ENCODE measurements around the gene SRP9. TPM values are rescaled to one million over a fixed set of nuclear protein-coding genes. Genes with fewer than 3 reads are reported as not detected.

The SRP9 gene
- total and polyA plus RNA-seq, 10 of the 15 experiments (the other 5 are each of a cell fraction or from before 2014, with no cell fraction given), result 248 to 1,200 (median 514) TPM

DNA sequence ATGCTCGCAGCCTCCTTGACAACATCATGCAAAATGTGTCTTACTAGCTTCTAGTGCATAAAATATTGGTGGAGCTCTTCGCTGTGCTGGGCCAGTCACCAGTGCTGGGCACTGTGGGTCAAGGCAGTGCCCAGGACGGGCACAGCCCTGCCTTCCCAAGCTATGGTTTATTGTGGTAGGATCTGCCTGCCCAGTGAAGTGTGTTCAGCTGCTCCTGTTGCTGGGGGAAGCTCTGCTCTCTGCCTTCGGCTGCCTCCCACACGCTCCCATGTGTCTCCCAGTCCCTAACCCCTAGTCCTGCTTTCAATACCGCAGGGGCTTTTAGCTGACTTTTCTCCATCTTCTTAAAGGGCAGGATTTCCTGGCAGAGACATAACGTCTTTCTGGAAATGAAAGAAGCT lies 48.0 kb downstream of the SRP9 start:
- FAIRE-seq, result no peak
- H3K27me3 ChIP-seq (replicated peaks in 1 of 2; ENCODE audit: control insufficient read depth in 2 of 2, insufficient read depth in 2 of 2, low read length in 1 of 2), result no peaks in the 10 kb centered on the region
- DNase-seq (ENCODE audit: low read depth, low spot score), result no peak
- intact Hi-C loops (cut with micrococcal nuclease; ENCODE audit: unreplicated experiment) (no loop called here), in situ Hi-C loops (cut with MboI) (no loop called here)
- no peak overlapping the region for H3K27ac ChIP-seq (ENCODE audit: control insufficient read depth, insufficient read depth)
- no peak overlapping the region for H3K4me3 ChIP-seq
- no peak overlapping the region for H3K9ac ChIP-seq (ENCODE audit: control insufficient read depth, insufficient read depth, low read length)
- no peaks in the 10 kb centered on the region for H3K9me3 ChIP-seq (replicated peaks; ENCODE audit: control insufficient read depth, insufficient read depth, low read length)
- H3K4me2 ChIP-seq (ENCODE audit: control insufficient read depth, insufficient read depth), result no peak overlapping the region
- 32% methylated on average over 7 of the region's 7 CpGs for WGBS (ENCODE audit: insufficient coverage, insufficient replicate concordance, low lambda C conversion rate, missing lambda C conversion rate)
- H2AFZ ChIP-seq (ENCODE audit: control insufficient read depth, low read depth, low read length), result no peak overlapping the region
- H3K79me2 ChIP-seq (ENCODE audit: control insufficient read depth, insufficient read depth, low read length), result no peaks in the 10 kb centered on the region
- SMC1A ChIA-PET (ENCODE audit: uncharacterized antibody, unreplicated experiment), result no interaction called here
- no peak for ATAC-seq
- CTCF ChIA-PET, result interaction anchor here (0.7 kb wide), 1 partner anchor 83 kb away, joined by 3 read pairs; no protein-coding TSS in a partner anchor
- no peaks in the 10 kb centered on the region for H3K4me1 ChIP-seq (ENCODE audit: control insufficient read depth, insufficient read depth, low read length)
- RAD21 ChIA-PET (ENCODE audit: unreplicated experiment), result interaction anchor here (0.7 kb wide), 1 partner anchor 350 kb away, joined by 3 read pairs; no protein-coding TSS in a partner anchor
- no peaks in the 10 kb centered on the region for H3K36me3 ChIP-seq (ENCODE audit: control insufficient read depth in 2 of 2, insufficient read depth in 2 of 2, low read length in 1 of 2)
- H4K20me1 ChIP-seq (ENCODE audit: control insufficient read depth, insufficient read depth), result no peaks in the 10 kb centered on the region
- POLR2A ChIA-PET, result no interaction called here
- TF ChIP-seq SIN3A (IDR thresholded peaks at IDR 0.05; ENCODE audit: low read depth, low read length) (no peak), MYB (IDR thresholded peaks at IDR 0.05; ENCODE audit: borderline replicate concordance, low read depth, low read length) (no peak), SREBF1 (IDR thresholded peaks at IDR 0.05; ENCODE audit: low read length) (no peak), PML (IDR thresholded peaks at IDR 0.05; ENCODE audit: low read length) (no peak), NFYA (IDR thresholded peaks at IDR 0.05; ENCODE audit: borderline replicate concordance, low read depth, low read length) (no peak), NFYB (IDR thresholded peaks at IDR 0.05; ENCODE audit: insufficient read depth, low read depth, low read length) (no peak), CHD4 (IDR thresholded peaks at IDR 0.05) (no peak)
- TF ChIP-seq, protein P1, sequence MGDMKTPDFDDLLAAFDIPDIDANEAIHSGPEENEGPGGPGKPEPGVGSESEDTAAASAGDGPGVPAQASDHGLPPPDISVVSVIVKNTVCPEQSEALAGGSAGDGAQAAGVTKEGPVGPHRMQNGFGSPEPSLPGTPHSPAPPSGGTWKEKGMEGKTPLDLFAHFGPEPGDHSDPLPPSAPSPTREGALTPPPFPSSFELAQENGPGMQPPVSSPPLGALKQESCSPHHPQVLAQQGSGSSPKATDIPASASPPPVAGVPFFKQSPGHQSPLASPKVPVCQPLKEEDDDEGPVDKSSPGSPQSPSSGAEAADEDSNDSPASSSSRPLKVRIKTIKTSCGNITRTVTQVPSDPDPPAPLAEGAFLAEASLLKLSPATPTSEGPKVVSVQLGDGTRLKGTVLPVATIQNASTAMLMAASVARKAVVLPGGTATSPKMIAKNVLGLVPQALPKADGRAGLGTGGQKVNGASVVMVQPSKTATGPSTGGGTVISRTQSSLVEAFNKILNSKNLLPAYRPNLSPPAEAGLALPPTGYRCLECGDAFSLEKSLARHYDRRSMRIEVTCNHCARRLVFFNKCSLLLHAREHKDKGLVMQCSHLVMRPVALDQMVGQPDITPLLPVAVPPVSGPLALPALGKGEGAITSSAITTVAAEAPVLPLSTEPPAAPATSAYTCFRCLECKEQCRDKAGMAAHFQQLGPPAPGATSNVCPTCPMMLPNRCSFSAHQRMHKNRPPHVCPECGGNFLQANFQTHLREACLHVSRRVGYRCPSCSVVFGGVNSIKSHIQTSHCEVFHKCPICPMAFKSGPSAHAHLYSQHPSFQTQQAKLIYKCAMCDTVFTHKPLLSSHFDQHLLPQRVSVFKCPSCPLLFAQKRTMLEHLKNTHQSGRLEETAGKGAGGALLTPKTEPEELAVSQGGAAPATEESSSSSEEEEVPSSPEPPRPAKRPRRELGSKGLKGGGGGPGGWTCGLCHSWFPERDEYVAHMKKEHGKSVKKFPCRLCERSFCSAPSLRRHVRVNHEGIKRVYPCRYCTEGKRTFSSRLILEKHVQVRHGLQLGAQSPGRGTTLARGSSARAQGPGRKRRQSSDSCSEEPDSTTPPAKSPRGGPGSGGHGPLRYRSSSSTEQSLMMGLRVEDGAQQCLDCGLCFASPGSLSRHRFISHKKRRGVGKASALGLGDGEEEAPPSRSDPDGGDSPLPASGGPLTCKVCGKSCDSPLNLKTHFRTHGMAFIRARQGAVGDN (IDR thresholded peaks at IDR 0.05), result no peak
- TF ChIP-seq, protein P2, sequence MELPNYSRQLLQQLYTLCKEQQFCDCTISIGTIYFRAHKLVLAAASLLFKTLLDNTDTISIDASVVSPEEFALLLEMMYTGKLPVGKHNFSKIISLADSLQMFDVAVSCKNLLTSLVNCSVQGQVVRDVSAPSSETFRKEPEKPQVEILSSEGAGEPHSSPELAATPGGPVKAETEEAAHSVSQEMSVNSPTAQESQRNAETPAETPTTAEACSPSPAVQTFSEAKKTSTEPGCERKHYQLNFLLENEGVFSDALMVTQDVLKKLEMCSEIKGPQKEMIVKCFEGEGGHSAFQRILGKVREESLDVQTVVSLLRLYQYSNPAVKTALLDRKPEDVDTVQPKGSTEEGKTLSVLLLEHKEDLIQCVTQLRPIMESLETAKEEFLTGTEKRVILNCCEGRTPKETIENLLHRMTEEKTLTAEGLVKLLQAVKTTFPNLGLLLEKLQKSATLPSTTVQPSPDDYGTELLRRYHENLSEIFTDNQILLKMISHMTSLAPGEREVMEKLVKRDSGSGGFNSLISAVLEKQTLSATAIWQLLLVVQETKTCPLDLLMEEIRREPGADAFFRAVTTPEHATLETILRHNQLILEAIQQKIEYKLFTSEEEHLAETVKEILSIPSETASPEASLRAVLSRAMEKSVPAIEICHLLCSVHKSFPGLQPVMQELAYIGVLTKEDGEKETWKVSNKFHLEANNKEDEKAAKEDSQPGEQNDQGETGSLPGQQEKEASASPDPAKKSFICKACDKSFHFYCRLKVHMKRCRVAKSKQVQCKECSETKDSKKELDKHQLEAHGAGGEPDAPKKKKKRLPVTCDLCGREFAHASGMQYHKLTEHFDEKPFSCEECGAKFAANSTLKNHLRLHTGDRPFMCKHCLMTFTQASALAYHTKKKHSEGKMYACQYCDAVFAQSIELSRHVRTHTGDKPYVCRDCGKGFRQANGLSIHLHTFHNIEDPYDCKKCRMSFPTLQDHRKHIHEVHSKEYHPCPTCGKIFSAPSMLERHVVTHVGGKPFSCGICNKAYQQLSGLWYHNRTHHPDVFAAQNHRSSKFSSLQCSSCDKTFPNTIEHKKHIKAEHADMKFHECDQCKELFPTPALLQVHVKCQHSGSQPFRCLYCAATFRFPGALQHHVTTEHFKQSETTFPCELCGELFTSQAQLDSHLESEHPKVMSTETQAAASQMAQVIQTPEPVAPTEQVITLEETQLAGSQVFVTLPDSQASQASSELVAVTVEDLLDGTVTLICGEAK (IDR thresholded peaks at IDR 0.05; ENCODE audit: borderline replicate concordance), result no peak
- BruUV-seq (replicated peaks), result no TSS peak
